ENCODE results near the gene SNED1.

SNED1 gene

DNA sequence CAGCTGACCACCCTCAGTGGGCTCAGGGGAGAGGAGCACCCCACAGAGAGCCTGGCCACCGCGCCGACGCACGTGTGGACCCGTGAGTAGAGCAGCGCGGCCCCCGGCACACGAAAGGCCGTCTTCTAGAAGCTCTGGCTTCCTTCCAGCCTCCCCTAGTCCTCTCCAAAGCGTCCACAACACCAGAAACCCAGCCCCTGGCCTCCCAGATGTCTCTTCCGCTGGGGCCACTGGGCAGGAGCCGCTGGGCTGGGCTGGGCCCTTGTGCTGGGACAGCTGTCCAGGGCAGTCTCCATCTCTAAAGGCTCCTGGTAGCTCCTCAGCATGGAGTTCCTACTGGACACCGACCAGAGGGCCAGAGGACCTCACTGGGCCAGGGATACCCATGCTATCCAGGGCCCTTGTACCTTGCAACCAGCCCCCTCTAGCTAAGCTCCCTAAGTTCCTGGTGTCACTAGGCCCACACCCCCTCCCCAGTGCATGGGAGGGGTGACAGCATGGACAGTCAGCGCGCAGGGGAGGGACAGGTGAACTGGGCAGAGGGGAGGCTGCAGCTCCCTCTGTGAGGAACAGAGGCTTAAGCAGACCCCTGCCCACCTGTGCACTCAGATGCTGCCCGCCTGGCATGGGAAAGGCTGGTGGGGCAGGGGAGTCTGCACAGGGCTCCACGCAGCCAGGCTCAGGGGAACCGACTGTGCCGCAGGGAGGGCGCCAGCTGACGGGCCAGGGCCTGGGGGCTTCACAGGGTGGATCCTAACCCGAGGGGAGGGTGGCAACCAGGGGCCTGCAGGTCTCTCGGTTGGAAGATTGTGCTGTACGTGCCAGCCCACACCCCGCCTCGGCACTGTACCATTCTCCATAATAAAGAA lies 70.8 kb downstream of the SNED1 start:
- DNase-seq: no peak

- no peak for DNase-seq
These were observed 71.4 kb downstream of the SNED1 start for GRCh38 chr2:241069821-241070281.

- DNase-seq: no peak
These were observed 71.9 kb downstream of the SNED1 start for GRCh38 chr2:241070361-241070760.

DNA sequence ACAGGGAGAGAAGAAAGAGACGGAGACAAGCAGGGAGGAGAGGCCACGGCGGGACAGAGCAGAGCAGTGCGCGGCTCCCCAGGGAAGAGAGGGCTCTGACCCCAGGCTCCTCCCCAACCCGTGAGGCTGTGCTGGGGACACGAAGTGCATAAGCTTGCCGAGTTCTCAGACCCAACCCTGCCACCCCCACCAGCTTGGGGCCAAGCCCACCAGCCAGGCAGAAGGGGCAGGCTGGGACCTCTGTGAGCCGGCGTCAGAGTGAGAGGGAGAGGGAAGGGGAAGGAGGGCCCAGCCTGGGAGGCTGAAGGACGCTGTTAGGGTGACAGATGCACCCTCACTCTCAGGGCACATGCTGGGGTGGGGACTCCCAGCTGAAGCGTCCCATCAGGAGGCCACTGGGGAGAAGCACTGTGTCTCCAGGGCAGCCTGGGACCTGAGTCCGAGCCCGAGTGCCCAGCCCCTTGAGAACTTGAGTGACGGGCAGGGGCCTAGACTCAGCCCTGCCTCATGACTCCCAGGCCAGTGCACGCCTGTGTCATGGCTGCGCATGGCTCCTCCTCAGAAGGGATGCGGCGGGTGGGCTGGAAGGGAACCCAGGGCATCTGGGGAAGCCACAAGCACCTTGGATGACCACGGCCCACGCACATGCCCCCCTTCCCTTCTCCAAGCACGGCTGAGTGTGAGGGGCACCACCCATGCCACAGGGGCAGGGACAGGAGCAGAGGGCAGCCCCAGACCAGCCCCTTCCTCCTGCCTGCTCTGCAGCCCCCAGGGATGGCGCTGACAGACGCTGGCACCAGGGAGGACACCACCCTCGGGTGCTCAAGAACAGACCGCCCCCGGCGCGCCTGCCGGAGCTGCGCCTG lies 72.6 kb downstream of the SNED1 start:
- DNase-seq: no peak

DNA sequence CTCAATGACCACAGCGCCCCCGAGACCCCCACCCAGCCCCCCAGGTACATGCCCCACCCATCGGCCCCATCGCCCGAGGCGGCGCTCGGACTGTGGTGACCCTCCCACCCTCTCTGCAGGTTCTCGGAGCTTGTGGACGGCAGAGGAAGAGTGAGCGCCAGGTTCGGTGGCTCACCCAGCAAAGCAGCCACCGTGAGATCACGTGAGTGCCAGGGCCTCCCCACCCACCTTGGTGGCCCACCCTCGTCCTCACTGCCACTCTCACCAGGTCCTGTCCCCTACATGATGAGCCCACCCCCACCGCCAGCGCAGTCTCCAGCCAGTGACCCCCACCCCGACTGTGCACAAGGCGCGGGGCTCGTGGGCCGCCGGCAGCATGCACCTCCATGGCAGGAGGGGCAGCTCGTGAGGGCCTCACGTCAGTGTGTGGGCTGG lies 73.3 kb downstream of the SNED1 start:
- no peak for DNase-seq

DNA sequence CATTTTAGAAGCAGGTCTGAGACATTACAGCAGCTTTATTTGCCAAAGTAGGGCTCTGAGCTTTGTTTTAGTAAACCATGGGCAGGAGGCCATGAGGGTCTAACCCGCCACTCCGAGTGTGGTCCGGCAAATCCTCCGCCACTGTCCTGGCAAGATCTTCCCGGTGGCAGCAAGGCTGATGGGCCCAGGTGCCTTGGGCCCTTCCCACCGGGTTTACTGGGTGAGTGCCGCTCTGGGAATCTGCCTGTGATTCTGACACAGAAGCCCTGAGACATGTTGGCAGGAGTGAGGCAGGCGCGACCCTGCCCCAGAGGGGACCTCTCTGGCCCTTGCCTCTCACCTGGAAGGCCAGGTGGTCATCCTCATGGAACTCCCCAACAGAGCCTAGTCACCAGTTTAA lies 73.7 kb downstream of the SNED1 start:
- no peak for DNase-seq

DNA sequence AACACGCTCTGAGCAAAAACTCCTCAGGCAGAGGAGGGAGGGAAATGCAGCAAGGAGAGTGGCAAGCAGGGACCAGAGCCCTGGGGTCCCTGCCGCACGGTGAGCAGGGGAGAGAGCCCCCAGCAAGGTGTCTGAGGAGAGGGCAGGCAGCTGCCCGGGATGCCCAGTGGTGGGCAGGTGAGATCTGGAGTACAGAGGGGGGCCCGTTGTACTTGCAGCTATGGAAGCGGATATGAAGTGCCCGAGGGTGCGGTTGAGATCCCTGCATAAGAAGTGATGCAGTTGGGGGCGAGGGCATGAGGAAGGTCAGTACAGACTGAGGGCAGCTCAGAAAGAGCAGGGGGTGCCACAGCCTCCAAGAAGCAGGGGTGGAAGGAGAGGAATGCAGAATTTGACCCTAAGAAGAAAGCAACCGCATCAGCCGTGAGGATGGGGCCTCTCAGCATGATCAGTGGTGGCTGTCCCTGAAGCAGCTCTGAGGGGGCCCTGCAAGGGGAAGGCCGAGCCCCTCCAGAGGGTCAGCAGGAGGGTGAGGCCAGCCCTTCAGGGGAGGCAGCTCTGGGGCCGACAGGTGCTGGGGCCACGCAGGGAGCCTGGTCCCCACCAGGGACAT lies 74.2 kb downstream of the SNED1 start:
- DNase-seq: no peak

GRCh38 chr2:241073166-241074064 lies 75.0 kb downstream of the SNED1 start:
- no peak for DNase-seq

DNA sequence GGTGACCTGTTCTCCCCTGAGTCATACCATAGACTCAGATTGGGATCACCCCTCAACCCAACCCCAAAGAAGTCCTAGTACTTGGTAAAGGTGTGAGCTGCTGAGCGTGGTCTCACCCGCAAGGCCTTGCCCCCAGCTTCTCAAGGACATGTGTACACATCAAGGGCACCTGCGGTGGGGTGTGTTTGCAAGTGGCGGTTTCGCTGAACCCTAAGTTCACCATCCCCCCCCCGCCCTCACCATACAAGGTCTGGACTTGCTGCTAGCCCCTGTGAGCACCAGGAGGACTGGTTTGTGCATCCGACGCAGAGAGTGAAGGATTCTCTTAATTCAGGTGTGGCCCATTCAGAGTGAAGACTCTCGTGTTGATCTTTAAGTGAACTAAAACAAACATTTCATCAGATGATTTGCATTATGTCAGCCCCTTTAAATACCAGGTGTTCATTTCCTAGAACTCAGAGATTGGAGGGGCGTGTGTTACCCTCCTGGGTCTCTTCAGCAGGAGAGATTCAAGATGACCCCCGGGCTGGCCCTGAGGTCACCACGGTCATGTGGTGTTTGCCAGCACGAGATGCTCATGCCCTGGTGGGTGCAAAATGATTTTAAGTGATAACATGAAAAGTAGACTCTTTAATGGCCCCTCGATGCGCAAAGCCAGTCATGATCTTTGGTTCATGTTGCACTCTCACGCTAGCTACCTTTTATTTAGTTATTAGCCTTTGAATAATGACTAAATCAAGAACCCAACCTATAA lies 75.8 kb downstream of the SNED1 start:
- DNase-seq: no peak

DNA sequence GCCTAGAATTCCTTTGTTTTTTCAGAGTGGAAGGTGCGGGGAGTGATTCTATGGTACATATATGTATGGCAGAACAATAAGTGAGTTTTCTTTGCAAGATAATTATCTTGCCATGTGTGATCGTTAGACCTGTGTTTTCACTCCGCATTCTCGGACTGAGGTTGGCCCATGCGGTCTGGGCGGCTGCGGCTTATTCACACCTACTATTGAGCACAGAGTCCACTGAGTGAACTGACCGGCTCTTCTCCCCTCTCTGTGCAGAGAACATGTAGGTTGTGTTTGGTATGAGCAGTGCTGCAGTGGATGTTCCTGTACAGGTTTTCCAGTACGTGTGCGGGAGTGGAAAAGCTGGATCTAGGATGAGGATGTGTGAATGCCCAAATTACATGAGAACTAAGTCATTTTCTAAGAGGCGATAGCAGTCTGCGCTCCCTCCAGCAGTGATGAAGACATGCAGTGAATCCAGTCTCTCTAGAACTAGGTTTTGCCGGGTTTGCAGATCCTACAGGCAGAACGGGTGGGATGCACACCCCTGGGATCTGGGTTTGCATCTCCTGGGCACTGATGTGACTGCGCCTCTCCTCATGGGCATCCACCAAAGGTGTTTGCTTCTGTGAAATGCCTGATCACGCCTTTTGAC lies 76.6 kb downstream of the SNED1 start:
- no peak for DNase-seq

DNA sequence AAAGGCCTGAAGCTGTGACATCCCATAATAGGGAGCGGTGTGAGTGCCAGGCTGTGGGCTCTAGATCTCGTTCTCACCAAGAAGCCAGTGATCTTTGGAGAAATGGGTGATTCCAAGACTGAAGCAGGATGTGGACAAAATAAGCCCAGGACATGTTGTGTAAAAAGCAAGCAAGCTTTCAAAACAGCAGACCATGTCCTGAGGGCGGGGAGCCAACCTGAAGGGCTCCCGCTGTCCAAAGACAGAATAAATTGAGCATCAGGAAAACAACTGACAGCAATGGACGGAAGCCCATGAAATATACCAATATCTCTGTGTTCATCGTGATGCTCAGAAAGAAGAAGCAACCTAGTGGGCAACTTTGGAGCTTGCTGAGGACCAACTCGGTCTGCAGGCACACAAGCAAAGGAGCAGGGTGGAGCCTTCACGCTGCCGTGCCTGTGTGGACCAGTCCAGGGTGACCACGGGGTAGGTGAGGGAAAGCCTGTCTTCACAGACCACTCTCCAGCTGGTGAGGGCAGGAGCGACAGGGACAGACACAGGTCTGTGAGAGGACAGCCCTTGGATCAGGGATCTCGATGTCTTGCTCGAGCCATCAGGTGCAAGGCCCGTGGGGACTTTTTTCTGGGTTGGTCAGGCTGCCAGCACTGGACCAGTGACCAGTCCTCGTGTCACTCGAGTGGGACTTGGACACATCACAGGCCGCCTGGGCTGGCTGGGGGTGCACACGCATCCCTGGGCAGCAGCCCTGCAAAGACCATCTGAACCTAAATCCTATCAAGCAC lies 82.2 kb downstream of the SNED1 start:
- DNase-seq: no peak

GRCh38 chr2:241081190-241081642 lies 82.8 kb downstream of the SNED1 start:
- DNase-seq: no peak

DNA sequence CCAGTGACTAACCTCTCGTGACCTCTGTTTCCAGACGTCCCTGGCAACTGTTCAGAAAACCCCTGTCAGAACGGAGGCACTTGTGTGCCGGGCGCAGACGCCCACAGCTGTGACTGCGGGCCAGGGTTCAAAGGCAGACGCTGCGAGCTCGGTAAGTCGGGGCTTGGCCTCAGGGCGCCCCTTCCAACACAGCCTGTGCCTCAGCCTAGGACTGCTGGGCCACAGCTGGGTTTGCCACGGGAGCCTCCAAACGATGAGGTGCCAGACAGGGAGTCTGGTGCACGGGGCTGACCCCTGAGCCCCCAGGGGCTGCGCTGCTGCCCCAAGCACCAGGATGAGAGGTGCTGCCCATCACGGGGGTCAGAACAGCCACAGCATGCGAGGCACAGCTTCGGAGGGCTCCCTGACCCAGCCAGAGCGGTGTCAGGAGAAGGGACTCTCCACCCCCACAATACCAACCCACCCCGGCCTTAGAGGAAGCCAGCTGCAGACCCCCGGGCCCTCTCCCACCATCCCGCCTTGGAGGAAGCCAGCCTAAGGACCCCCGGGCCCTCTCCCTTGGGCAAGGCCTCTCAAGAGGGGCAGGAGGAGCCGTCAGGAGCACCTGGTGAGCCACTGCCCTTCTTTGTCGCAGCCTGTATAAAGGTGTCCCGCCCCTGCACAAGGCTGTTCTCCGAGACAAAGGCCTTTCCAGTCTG lies 83.4 kb downstream of the SNED1 start:
- no peak for DNase-seq

DNA sequence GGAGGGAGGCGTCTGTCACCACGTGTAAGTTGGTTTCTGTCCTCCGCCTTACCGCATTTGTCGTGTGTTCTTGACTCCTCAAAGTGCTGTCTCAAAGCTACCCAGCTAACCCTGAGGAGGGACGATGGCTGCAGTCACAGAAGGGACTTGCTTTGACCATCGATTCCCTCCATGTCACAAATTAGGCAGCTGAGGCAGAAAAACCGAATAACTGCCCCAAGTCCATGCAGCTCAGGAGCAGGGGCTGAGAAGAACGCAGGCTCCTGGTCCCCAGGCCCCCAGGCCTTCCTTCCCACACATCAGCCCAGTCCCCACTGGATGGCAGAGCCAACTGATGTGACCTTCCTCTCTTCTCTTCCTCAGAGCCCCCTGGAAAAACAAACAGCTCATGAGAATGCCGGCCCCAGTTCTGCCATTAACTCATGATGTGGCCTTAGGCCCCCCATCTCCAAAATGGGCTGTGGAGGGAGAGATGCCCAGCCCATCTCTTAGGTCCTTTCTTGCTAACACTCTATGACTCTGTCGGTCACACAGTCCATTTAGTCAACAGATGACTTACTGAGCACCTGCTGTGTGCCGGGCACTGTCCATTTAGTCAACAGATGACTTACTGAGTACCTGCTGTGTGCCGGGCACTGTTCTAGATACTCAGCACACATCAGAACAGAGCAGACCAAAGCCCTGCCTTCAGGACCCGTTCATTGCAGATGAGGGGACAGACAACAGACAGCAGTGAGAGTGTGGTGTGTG lies 84.1 kb downstream of the SNED1 start:
- no peak for DNase-seq

DNA sequence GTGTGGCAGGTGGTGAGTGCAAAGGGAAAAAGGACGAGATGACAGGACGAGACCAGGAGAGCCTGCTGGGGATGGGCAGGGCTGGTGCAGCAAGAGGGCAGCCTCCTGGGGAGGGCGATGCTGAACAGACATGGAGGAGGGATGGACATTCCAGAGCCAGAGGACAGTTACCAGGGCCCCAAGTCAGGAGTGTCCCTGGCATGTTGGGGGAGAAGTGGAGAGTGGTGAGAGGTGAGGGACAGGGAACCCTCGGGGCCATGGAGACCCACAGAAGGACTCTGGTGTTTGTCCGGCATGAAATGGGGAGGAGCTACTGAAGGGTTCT lies 84.6 kb downstream of the SNED1 start:
- no peak for DNase-seq

DNA sequence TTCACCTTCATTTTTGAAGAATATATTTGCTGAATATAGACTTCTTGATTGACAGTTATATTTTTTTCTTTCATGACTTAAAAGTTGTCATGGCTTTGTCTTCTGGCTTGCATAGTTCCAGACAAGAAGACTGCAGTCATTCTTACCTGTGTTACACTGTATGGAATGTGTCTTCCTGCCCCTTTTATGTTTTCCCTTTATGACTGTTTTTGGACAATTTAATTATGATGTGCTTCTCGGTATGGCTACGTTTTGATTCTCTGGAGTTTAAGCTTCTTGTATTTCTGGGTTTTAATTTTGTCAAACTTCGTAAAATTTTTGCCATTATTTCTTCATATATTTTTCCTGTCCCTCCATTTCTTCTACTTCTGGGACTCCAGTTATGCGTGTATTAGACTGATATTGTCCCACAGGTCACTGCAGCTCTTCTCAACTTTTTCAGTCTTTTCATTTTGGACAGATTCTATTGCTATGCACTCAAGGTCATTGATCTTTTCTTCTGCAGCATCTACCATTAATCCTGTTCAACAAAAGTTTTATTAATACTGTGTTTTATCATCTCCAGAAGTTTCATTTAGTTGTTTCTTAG lies 86.5 kb downstream of the SNED1 start:
- no peak for DNase-seq

GRCh38 chr2:241087420-241088268 lies 89.2 kb downstream of the SNED1 start:
- DNase-seq: no peak

Data from stimulated activated CD4-positive, alpha-beta T cell treated with anti-CD3 and anti-CD28 coated beads, Interleukin-12 subunit alpha, Interleukin-12 subunit beta, amount 100 ng/mL, for 4 hours (primary cell).